HG03097 (cell line): ENCODE results near the gene PRKCB.
"Not testable (repeated sequence)": the region's sequence is repeated elsewhere in the genome, so short reads cannot be mapped to it uniquely, and the experiment has no call there.

Experiments used
- ATAC-seq: cut with Tn5 transposase; IDR thresholded peaks from one replicate; pipeline ENCODE4 v1.9.1; 2021; ENCODE audit not compliant: unreplicated experiment, low FRiP score

The PRKCB gene

GRCh38 chr16:23994615-23995014 lies 158.8 kb downstream of the PRKCB start:
- no peak for ATAC-seq

GRCh38 chr16:23996258-23996955 lies 160.6 kb downstream of the PRKCB start:
- ATAC-seq, result no peak

- no peak for ATAC-seq
Measured at GRCh38 chr16:23998771-23999170, 163.0 kb downstream of the PRKCB start.

GRCh38 chr16:23999663-24000062 lies 163.9 kb downstream of the PRKCB start:
- no peak for ATAC-seq

GRCh38 chr16:24001710-24002109 lies 165.9 kb downstream of the PRKCB start:
- ATAC-seq, result no peak

- no peak for ATAC-seq
Measured at GRCh38 chr16:24002619-24003018, 166.8 kb downstream of the PRKCB start.

- no peak for ATAC-seq
Measured at GRCh38 chr16:24005577-24005976, 169.8 kb downstream of the PRKCB start.

- no peak for ATAC-seq
Measured at GRCh38 chr16:24007391-24007790, 171.6 kb downstream of the PRKCB start.

- no peak for ATAC-seq
Measured at GRCh38 chr16:24007934-24008333, 172.2 kb downstream of the PRKCB start.

- no peak for ATAC-seq
Measured at GRCh38 chr16:24009098-24009497, 173.3 kb downstream of the PRKCB start.

GRCh38 chr16:24009955-24010354 lies 174.2 kb downstream of the PRKCB start:
- ATAC-seq, result no peak

GRCh38 chr16:24010440-24011089 lies 174.8 kb downstream of the PRKCB start:
- ATAC-seq, result no peak

- no peak for ATAC-seq
Measured at GRCh38 chr16:24011237-24011636, 175.5 kb downstream of the PRKCB start.

GRCh38 chr16:24013054-24013636 lies 177.4 kb downstream of the PRKCB start:
- no peak for ATAC-seq

- ATAC-seq, result peak; percentile 91
Measured at GRCh38 chr16:24013864-24014645, 178.3 kb downstream of the PRKCB start.

GRCh38 chr16:24014955-24015354 lies 179.2 kb downstream of the PRKCB start:
- not testable (repeated sequence) for ATAC-seq

GRCh38 chr16:24015923-24016322 lies 180.1 kb downstream of the PRKCB start:
- ATAC-seq, result no peak

GRCh38 chr16:24018485-24018884 lies 182.7 kb downstream of the PRKCB start:
- no peak for ATAC-seq

- no peak for ATAC-seq
Measured at GRCh38 chr16:24022797-24023196, 187.0 kb downstream of the PRKCB start.

GRCh38 chr16:24023621-24024020 lies 187.8 kb downstream of the PRKCB start:
- no peak for ATAC-seq

GRCh38 chr16:24024971-24025370 lies 189.2 kb downstream of the PRKCB start:
- no peak for ATAC-seq
